ENCODE data around the gene BBS9. TPM values are rescaled to one million over a fixed set of nuclear protein-coding genes. Genes with fewer than 3 reads are reported as not detected.

BBS9 gene
- total RNA-seq, 2 experiments from 2014 or later, result 16.0 to 20.4 TPM

DNA sequence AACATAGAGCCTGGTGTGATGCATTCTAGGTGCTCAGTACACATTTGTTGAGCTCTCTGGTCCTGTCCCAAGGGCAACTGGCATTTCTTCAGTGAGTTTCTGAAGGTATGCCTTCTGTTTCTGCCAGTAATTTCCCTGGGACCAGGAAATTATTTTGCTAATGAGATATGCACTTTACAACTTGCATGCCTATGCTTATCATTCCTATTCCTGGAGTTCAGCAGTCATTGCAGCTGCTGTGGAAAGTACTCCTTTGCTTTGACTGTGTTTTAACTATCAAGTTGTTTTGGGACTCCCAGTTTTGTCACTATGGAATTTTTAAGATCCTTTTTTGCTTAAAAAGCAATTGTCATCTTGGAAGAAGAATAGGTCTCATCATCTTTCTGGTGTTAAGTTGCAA is 283.0 kb downstream of the BBS9 start:
- no peak overlapping the region for H3K4me3 Mint-ChIP-seq
- H3K4me1 Mint-ChIP-seq (ENCODE audit: low read depth), result peaks cover 6% of the 10 kb centered on the region
- no peaks in the 10 kb centered on the region for H3K27me3 Mint-ChIP-seq
- ATAC-seq (ENCODE audit: poor library complexity) (no peak), DNase-seq (no peak)
- TF ChIP-seq, protein P1, sequence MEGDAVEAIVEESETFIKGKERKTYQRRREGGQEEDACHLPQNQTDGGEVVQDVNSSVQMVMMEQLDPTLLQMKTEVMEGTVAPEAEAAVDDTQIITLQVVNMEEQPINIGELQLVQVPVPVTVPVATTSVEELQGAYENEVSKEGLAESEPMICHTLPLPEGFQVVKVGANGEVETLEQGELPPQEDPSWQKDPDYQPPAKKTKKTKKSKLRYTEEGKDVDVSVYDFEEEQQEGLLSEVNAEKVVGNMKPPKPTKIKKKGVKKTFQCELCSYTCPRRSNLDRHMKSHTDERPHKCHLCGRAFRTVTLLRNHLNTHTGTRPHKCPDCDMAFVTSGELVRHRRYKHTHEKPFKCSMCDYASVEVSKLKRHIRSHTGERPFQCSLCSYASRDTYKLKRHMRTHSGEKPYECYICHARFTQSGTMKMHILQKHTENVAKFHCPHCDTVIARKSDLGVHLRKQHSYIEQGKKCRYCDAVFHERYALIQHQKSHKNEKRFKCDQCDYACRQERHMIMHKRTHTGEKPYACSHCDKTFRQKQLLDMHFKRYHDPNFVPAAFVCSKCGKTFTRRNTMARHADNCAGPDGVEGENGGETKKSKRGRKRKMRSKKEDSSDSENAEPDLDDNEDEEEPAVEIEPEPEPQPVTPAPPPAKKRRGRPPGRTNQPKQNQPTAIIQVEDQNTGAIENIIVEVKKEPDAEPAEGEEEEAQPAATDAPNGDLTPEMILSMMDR (IDR thresholded peaks at IDR 0.05), result no peak
- H3K4me3 ChIP-seq (ENCODE audit: low read length), result no peak overlapping the region
- no peaks in the 10 kb centered on the region for H3K27me3 ChIP-seq (ENCODE audit: control insufficient read depth in 1 of 2, insufficient read depth in 2 of 2, low read length in 2 of 2)
- H3K9me3 ChIP-seq (ENCODE audit: control insufficient read depth in 1 of 2, insufficient read depth in 1 of 2, low read length in 2 of 2), result peaks cover 0 to 5% of the 10 kb centered on the region in 2 experiments
- ChIA-PET CTCF (no interaction called here), POLR2A (no interaction called here)
- H3K4me1 ChIP-seq (ENCODE audit: insufficient read depth, low read length), result no peaks in the 10 kb centered on the region
- no peaks in the 10 kb centered on the region for H3K36me3 ChIP-seq (ENCODE audit: insufficient read depth, low read length)
- intact Hi-C loops (cut with DNase I, micrococcal nuclease), result no loop called here
- H3K36me3 Mint-ChIP-seq (ENCODE audit: low read depth), result peaks cover 25% of the 10 kb centered on the region
- peaks cover 8% of the 10 kb centered on the region for H3K9me3 Mint-ChIP-seq
- H3K27ac ChIP-seq (ENCODE audit: low read depth in 1 of 2, low read length in 2 of 2), result no peak overlapping the region
- no peak overlapping the region for H3K27ac Mint-ChIP-seq

DNA sequence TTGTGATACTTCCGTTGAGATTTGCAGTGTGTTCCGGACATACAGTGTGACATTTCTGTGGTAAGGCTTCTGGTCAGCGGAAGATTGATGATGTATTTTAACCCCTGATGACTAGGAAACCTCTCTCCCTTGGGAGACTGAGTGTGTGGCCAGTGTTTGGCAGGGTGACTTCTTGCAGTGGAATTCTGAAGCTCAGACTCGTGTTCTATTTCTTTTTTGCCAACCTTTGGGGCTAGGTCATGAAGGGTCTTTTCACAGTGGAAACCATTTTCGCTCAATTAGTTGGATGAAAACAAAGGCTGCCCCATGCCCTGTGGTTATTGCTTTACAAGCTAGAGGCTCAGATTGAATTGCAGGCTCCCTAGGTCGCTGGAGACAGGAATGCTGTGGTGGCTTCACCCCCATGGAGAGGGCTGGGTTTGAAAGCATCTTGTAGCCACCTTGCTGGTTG is 288.9 kb downstream of the BBS9 start:
- no peak for ATAC-seq (ENCODE audit: poor library complexity)
- DNase-seq, result no peak
- no peak overlapping the region for H3K4me3 Mint-ChIP-seq
- Histone ChIP-seq H3K9me3 (ENCODE audit: control insufficient read depth in 1 of 2, insufficient read depth in 1 of 2, low read length in 2 of 2) (no peaks in the 10 kb centered on the region), H3K27ac (ENCODE audit: low read depth in 1 of 2, low read length in 2 of 2) (no peak overlapping the region), H3K27me3 (ENCODE audit: control insufficient read depth in 1 of 2, insufficient read depth in 2 of 2, low read length in 2 of 2) (no peaks in the 10 kb centered on the region), H3K4me1 (ENCODE audit: insufficient read depth, low read length) (no peaks in the 10 kb centered on the region), H3K4me3 (ENCODE audit: low read length) (no peak overlapping the region), H3K36me3 (ENCODE audit: insufficient read depth, low read length) (no peaks in the 10 kb centered on the region)
- ChIA-PET POLR2A (no interaction called here), CTCF (no interaction called here)
- no peaks in the 10 kb centered on the region for H3K27me3 Mint-ChIP-seq
- TF ChIP-seq, protein P1 (IDR thresholded peaks at IDR 0.05), result no peak
- no peaks in the 10 kb centered on the region for H3K9me3 Mint-ChIP-seq
- no peaks in the 10 kb centered on the region for H3K36me3 Mint-ChIP-seq (ENCODE audit: low read depth)
- intact Hi-C loops (cut with DNase I, micrococcal nuclease), result no loop called here
- no peaks in the 10 kb centered on the region for H3K4me1 Mint-ChIP-seq (ENCODE audit: low read depth)
- no peak overlapping the region for H3K27ac Mint-ChIP-seq

DNA sequence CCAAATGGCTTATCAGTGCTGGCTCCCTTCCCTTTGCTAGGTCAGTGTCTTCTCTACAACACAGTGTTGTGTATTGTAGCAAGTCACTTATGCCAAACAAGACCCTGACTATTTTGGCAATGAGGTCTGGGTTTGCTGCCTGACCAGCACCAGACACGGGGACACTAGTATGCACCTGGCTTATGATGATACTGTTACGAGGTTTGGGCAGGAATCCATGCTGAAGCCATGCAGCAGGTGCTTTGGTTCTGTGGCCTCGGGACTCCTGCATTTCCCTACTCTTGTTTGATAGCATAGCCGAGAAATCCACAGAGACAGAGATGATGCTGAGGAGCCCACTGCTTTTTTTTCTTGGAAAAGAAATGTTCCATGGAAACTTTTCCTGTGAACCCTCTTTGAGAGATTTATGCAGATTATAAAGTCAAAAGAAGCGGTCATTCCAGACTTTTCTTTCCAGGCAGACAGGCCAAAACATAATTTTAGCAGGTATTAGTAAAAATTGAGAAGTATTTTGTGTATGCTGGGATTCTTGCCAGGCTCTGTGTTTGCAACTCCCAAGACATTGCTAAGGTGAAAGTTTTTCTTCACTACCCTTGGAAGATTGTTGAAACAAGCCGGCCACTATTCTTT is 291.1 kb downstream of the BBS9 start:
- no peak overlapping the region for H3K27ac ChIP-seq (ENCODE audit: low read depth in 1 of 2, low read length in 2 of 2)
- H3K9me3 ChIP-seq (ENCODE audit: control insufficient read depth in 1 of 2, insufficient read depth in 1 of 2, low read length in 2 of 2), result no peaks in the 10 kb centered on the region
- no peak overlapping the region for H3K4me3 Mint-ChIP-seq
- no peaks in the 10 kb centered on the region for H3K27me3 Mint-ChIP-seq
- intact Hi-C loops (cut with DNase I, micrococcal nuclease), result no loop called here
- no peaks in the 10 kb centered on the region for H3K36me3 Mint-ChIP-seq (ENCODE audit: low read depth)
- no peaks in the 10 kb centered on the region for H3K36me3 ChIP-seq (ENCODE audit: insufficient read depth, low read length)
- CTCF ChIA-PET, result no interaction called here
- H3K27ac Mint-ChIP-seq, result no peak overlapping the region
- TF ChIP-seq, protein P1 (IDR thresholded peaks at IDR 0.05), result no peak
- H3K4me1 ChIP-seq (ENCODE audit: insufficient read depth, low read length), result no peaks in the 10 kb centered on the region
- no peak for DNase-seq
- POLR2A ChIA-PET, result no interaction called here
- H3K27me3 ChIP-seq (ENCODE audit: control insufficient read depth in 1 of 2, insufficient read depth in 2 of 2, low read length in 2 of 2), result no peaks in the 10 kb centered on the region
- no peaks in the 10 kb centered on the region for H3K9me3 Mint-ChIP-seq
- no peak overlapping the region for H3K4me3 ChIP-seq (ENCODE audit: low read length)
- H3K4me1 Mint-ChIP-seq (ENCODE audit: low read depth), result no peaks in the 10 kb centered on the region
- no peak for ATAC-seq (ENCODE audit: poor library complexity)
